ENCODE measurements around the gene RGS2.
A peak's percentile ranks its signal among the peaks of the same experiment; 100 is the strongest.

RGS2 gene

DNA sequence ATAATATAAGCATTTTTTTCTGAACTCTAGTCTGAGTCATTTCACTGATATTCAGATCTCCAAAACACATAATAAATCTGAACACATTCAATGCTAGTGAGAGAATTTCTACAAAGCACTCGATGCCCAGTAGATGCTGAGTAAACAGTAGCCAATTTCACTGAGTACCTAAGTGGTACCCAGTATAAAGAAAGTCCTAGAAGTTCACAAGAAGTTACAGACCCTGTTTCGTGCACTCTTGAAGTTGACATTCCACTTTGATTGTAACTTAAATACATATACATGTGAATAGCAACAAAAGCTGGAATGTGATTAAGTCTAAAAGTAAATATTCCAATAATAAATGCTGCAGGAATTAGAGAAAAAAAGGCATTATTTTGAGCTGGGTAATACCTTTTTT lies 33.2 kb upstream of the RGS2 start:
- H3K9me3 ChIP-seq (ENCODE audit: control insufficient read depth in 1 of 2, low read length in 2 of 2) = no peaks in the 10 kb centered on the region
- no peak overlapping the region for H3K27ac ChIP-seq (ENCODE audit: low read length)
- no peaks in the 10 kb centered on the region for H3K27me3 ChIP-seq (ENCODE audit: low read depth, low read length)
- no peaks in the 10 kb centered on the region for H3K36me3 ChIP-seq (ENCODE audit: control insufficient read depth in 1 of 2, insufficient read depth in 2 of 2, low read length in 2 of 2)
- H3K4me1 ChIP-seq (ENCODE audit: control insufficient read depth in 1 of 2, insufficient read depth in 2 of 2, low read length in 2 of 2) = no peaks in the 10 kb centered on the region
- H3K4me3 ChIP-seq (ENCODE audit: low read depth in 1 of 2, low read length in 2 of 2) = no peak overlapping the region

DNA sequence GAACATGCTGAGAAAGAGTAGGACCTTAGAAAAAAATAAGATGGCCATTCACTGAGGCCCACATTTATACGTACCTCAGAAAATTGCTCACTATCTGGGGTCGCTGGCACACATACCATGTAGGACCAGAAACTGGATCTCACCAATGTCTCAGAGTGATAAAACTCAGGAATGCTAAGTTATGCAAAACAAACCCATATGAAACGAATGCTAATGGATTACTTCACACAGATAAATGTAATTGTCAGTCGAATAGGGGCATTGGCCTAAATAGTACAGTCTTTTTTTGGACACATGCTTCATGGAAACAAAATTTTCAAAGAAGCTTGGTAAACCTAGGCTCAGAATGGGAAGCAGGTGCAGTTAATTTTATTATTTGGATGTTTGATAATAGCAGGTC lies 32.6 kb upstream of the RGS2 start:
- H3K9me3 ChIP-seq (ENCODE audit: control insufficient read depth in 1 of 2, low read length in 2 of 2) = no peaks in the 10 kb centered on the region

DNA sequence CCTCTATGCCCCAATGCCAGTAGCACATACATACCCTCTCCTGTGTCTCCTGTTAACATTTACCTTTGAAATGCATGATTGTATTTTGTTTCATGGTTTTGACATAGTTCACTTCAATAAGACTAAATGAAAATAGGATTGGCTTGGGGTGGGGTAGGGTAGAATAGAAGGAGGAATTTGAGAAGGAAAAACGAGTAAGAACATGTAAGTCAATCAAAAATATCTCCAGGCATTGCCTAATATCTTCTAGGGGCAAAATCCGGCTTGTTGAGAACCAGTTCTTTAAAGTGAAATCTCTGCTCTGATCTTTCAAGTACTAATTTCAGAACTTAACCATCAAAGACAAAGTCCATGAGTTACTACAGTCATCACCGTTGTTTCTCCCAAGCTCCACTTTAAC lies 31.8 kb upstream of the RGS2 start:
- Histone ChIP-seq H3K4me3 (ENCODE audit: low read depth in 1 of 2, low read length in 2 of 2) (no peak overlapping the region), H3K36me3 (ENCODE audit: control insufficient read depth in 1 of 2, insufficient read depth in 2 of 2, low read length in 2 of 2) (no peaks in the 10 kb centered on the region), H3K9me3 (ENCODE audit: control insufficient read depth in 1 of 2, low read length in 2 of 2) (no peaks in the 10 kb centered on the region), H3K27ac (ENCODE audit: low read length) (no peak overlapping the region), H3K4me1 (ENCODE audit: control insufficient read depth in 1 of 2, insufficient read depth in 2 of 2, low read length in 2 of 2) (no peaks in the 10 kb centered on the region), H3K27me3 (ENCODE audit: low read depth, low read length) (no peaks in the 10 kb centered on the region)

More for the DNA sequence above, 32.6 kb upstream of the RGS2 start:
- H3K4me1 ChIP-seq (ENCODE audit: control insufficient read depth in 1 of 2, insufficient read depth in 2 of 2, low read length in 2 of 2) = no peaks in the 10 kb centered on the region
- H3K36me3 ChIP-seq (ENCODE audit: control insufficient read depth in 1 of 2, insufficient read depth in 2 of 2, low read length in 2 of 2) = no peaks in the 10 kb centered on the region
- H3K27me3 ChIP-seq (ENCODE audit: low read depth, low read length) = no peaks in the 10 kb centered on the region
- H3K4me3 ChIP-seq (ENCODE audit: low read depth in 1 of 2, low read length in 2 of 2) = no peak overlapping the region
- no peak overlapping the region for H3K27ac ChIP-seq (ENCODE audit: low read length)

DNA sequence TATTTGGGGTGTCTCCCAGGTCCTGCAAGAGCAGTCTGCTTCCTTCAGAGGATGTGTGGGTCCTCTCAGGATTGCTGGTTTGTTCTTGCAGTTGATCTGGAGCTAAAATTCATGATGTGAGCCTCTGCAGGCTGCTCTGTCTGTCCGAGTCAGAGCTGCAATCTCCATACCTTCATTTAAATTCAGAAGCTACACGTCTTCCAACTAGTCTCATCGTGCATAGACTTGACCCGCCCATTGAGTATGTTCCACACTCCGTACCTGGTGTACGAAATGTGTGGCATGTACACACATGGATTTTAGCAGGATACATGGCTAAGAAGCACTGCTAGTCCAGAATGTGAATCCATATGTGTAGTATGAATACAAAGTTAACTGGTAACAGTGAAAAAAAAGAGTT lies 25.0 kb upstream of the RGS2 start:
- Histone ChIP-seq H3K4me3 (ENCODE audit: low read depth in 1 of 2, low read length in 2 of 2) (no peak overlapping the region), H3K9me3 (ENCODE audit: control insufficient read depth in 1 of 2, low read length in 2 of 2) (no peaks in the 10 kb centered on the region), H3K36me3 (ENCODE audit: control insufficient read depth in 1 of 2, insufficient read depth in 2 of 2, low read length in 2 of 2) (no peaks in the 10 kb centered on the region), H3K27ac (ENCODE audit: low read length) (no peak overlapping the region), H3K27me3 (ENCODE audit: low read depth, low read length) (no peaks in the 10 kb centered on the region), H3K4me1 (ENCODE audit: control insufficient read depth in 1 of 2, insufficient read depth in 2 of 2, low read length in 2 of 2) (no peaks in the 10 kb centered on the region)

DNA sequence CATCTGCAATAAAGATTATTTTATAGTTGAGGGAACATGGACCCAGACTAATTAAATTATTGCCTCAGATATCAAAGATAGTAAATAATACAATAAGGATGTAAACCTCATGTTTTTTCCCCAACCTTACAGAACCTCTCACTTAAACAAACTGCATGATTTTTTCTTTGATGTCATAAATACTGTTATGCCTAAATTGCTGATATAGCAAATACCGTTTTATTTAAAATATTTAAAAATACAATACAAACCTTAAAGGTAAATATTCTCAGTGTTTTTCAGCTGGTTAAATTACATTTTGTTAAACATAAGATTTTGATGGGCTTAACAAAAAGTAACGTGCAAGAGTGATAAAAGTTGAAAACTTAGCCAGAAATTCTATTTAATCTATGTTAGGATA lies 24.4 kb upstream of the RGS2 start:
- Histone ChIP-seq H3K4me3 (ENCODE audit: low read depth in 1 of 2, low read length in 2 of 2) (no peak overlapping the region), H3K4me1 (ENCODE audit: control insufficient read depth in 1 of 2, insufficient read depth in 2 of 2, low read length in 2 of 2) (no peaks in the 10 kb centered on the region), H3K36me3 (ENCODE audit: control insufficient read depth in 1 of 2, insufficient read depth in 2 of 2, low read length in 2 of 2) (no peaks in the 10 kb centered on the region), H3K9me3 (ENCODE audit: control insufficient read depth in 1 of 2, low read length in 2 of 2) (no peaks in the 10 kb centered on the region), H3K27me3 (ENCODE audit: low read depth, low read length) (no peaks in the 10 kb centered on the region), H3K27ac (ENCODE audit: low read length) (no peak overlapping the region)

DNA sequence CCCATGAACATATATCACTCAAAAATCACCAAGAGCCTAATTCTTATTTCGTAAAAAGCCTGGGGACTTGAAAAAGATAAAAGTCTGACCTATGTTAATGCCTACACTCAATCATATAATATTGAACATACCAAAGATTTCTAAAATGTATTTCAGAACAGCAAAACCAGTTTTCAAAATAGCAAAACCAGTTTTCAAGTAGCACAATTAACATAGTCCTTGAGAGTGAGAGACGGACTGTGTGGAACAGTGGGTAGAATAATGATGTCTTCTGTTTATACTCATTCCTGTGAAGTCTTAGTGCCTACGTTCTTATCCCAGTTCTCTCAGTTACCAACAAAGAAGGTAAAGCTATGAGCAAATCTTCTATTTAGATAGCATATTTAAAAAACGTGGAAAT lies 22.3 kb upstream of the RGS2 start:
- Histone ChIP-seq H3K4me1 (ENCODE audit: control insufficient read depth in 1 of 2, insufficient read depth in 2 of 2, low read length in 2 of 2) (no peaks in the 10 kb centered on the region), H3K9me3 (ENCODE audit: control insufficient read depth in 1 of 2, low read length in 2 of 2) (no peaks in the 10 kb centered on the region), H3K27me3 (ENCODE audit: low read depth, low read length) (no peaks in the 10 kb centered on the region), H3K27ac (ENCODE audit: low read length) (no peak overlapping the region), H3K4me3 (ENCODE audit: low read depth in 1 of 2, low read length in 2 of 2) (no peak overlapping the region), H3K36me3 (ENCODE audit: control insufficient read depth in 1 of 2, insufficient read depth in 2 of 2, low read length in 2 of 2) (no peaks in the 10 kb centered on the region)

- Histone ChIP-seq H3K27ac (ENCODE audit: low read length) (peak overlapping the region; percentile 39), H3K9me3 (ENCODE audit: control insufficient read depth in 1 of 2, low read length in 2 of 2) (no peaks in the 10 kb centered on the region), H3K4me3 (ENCODE audit: low read depth in 1 of 2, low read length in 2 of 2) (no peak overlapping the region), H3K4me1 (ENCODE audit: control insufficient read depth in 1 of 2, insufficient read depth in 2 of 2, low read length in 2 of 2) (no peaks in the 10 kb centered on the region), H3K36me3 (ENCODE audit: control insufficient read depth in 1 of 2, insufficient read depth in 2 of 2, low read length in 2 of 2) (no peaks in the 10 kb centered on the region), H3K27me3 (ENCODE audit: low read depth, low read length) (no peaks in the 10 kb centered on the region)
Observed at GRCh38 chr1:192787914-192788585, 20.8 kb upstream of the RGS2 start.

DNA sequence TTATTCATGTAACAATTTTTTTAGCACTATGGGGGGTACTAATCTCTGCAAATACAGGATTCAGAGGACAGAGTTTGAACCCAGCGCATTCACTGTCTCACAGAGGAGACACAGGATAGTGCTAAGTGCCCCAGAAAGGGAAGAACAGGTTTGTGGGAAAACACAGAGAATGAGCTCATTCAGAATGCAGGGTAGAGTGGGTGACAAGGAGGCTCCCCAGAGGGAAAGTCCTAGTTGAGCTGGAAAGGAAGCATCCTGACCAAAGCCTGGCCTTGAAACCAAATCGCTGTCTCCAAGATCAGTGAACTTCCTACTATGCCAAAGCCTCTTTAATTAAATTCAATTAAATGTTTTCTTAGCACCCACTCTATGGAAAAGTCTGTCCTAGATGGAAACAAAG lies 19.0 kb upstream of the RGS2 start:
- H3K4me1 ChIP-seq (ENCODE audit: control insufficient read depth in 1 of 2, insufficient read depth in 2 of 2, low read length in 2 of 2) = peaks cover 0 to 8% of the 10 kb centered on the region in 2 donors
- no peaks in the 10 kb centered on the region for H3K27me3 ChIP-seq (ENCODE audit: low read depth, low read length)
- no peaks in the 10 kb centered on the region for H3K36me3 ChIP-seq (ENCODE audit: control insufficient read depth in 1 of 2, insufficient read depth in 2 of 2, low read length in 2 of 2)
- no peak overlapping the region for H3K4me3 ChIP-seq (ENCODE audit: low read depth in 1 of 2, low read length in 2 of 2)
- no peak overlapping the region for H3K27ac ChIP-seq (ENCODE audit: low read length)
- no peaks in the 10 kb centered on the region for H3K9me3 ChIP-seq (ENCODE audit: control insufficient read depth in 1 of 2, low read length in 2 of 2)

DNA sequence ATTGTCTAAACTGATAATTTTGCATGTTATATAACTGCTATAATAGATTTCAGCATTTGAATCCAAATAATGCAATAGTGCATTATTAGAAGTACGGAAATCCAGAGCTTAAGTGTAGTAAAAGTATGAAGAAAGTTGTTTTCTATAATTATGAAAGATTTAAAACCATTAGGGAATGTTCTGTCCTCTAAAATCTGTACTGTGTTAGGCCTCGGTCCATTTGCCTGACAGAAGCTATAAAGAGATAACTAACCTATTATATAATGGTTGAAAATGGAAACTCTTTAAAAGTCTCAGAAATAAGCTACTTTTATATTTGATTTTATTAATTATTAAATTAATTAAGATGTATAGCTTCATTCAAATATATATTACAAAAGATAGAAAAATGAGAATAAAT lies 16.2 kb upstream of the RGS2 start:
- H3K9me3 ChIP-seq (ENCODE audit: control insufficient read depth in 1 of 2, low read length in 2 of 2) = no peaks in the 10 kb centered on the region
- peaks cover 0 to 8% of the 10 kb centered on the region in 2 donors for H3K4me1 ChIP-seq (ENCODE audit: control insufficient read depth in 1 of 2, insufficient read depth in 2 of 2, low read length in 2 of 2)
- H3K4me3 ChIP-seq (ENCODE audit: low read depth in 1 of 2, low read length in 2 of 2) = no peak overlapping the region
- no peaks in the 10 kb centered on the region for H3K36me3 ChIP-seq (ENCODE audit: control insufficient read depth in 1 of 2, insufficient read depth in 2 of 2, low read length in 2 of 2)
- no peaks in the 10 kb centered on the region for H3K27me3 ChIP-seq (ENCODE audit: low read depth, low read length)
- H3K27ac ChIP-seq (ENCODE audit: low read length) = peak overlapping the region; percentile 1

GRCh38 chr1:192793983-192794767 lies 14.7 kb upstream of the RGS2 start:
- H3K4me3 ChIP-seq (ENCODE audit: low read depth in 1 of 2, low read length in 2 of 2) = no peak overlapping the region
- peaks cover 0 to 8% of the 10 kb centered on the region in 2 donors for H3K4me1 ChIP-seq (ENCODE audit: control insufficient read depth in 1 of 2, insufficient read depth in 2 of 2, low read length in 2 of 2)
- H3K27me3 ChIP-seq (ENCODE audit: low read depth, low read length) = no peaks in the 10 kb centered on the region
- H3K36me3 ChIP-seq (ENCODE audit: control insufficient read depth in 1 of 2, insufficient read depth in 2 of 2, low read length in 2 of 2) = no peaks in the 10 kb centered on the region
- H3K27ac ChIP-seq (ENCODE audit: low read length) = peak overlapping the region; percentile 3
- H3K9me3 ChIP-seq (ENCODE audit: control insufficient read depth in 1 of 2, low read length in 2 of 2) = no peaks in the 10 kb centered on the region

DNA sequence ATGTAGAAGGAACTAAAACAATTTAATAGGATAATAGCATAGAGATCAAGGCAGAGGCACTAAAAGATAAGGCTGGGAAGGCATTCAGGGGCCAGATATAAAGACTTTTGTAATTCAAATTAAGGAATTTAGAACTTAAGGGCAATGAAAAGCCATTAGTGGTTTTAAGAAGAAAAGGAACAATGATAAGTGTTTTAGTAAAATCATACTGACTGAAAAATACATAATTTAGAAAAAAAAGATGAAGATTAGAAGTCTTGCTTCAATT lies 14.1 kb upstream of the RGS2 start:
- H3K9me3 ChIP-seq (ENCODE audit: control insufficient read depth in 1 of 2, low read length in 2 of 2) = no peaks in the 10 kb centered on the region
- no peaks in the 10 kb centered on the region for H3K27me3 ChIP-seq (ENCODE audit: low read depth, low read length)
- H3K36me3 ChIP-seq (ENCODE audit: control insufficient read depth in 1 of 2, insufficient read depth in 2 of 2, low read length in 2 of 2) = no peaks in the 10 kb centered on the region
- no peak overlapping the region for H3K4me3 ChIP-seq (ENCODE audit: low read depth in 1 of 2, low read length in 2 of 2)
- peak overlapping the region; percentile 3 for H3K27ac ChIP-seq (ENCODE audit: low read length)
- H3K4me1 ChIP-seq (ENCODE audit: control insufficient read depth in 1 of 2, insufficient read depth in 2 of 2, low read length in 2 of 2) = peaks cover 0 to 8% of the 10 kb centered on the region in 2 donors
